Mucosa of descending colon (tissue), 3 donors: ENCODE measurements around the gene MPZL2. TPM values are rescaled to one million over a fixed set of nuclear protein-coding genes. Genes with fewer than 3 reads are reported as not detected.

Source experiments
- ATAC-seq: fragments of 200-7000 bp; cut with Tn5 transposase; one replicate; pipeline ENCODE4 v1.9.1; 2020; ENCODE audit warnings: mild to moderate bottlenecking, moderate library complexity
- DNase-seq, 3 donors: peaks; one replicate each; pipeline ENCODE4 v3.0.0-alpha.2; 2020
- H3K36me3 ChIP-seq: fragments of 200-600 bp; one replicate; pipeline ENCODE4 v1.8.0; 2021; ENCODE audit warnings: low read depth, mild to moderate bottlenecking
- H3K4me1 ChIP-seq: fragments of 200-600 bp; one replicate; pipeline ENCODE4 v1.8.0; 2021; ENCODE audit warnings: low read depth, mild to moderate bottlenecking
- H3K4me3 ChIP-seq: fragments of 200-600 bp; one replicate; pipeline ENCODE4 v1.8.0; 2021; ENCODE audit warnings: mild to moderate bottlenecking
- H3K9me3 ChIP-seq: fragments of 200-600 bp; one replicate; pipeline ENCODE4 v1.8.0; 2021; ENCODE audit warnings: mild to moderate bottlenecking
- CTCF ChIP-seq: fragments of 200-600 bp; IDR thresholded peaks from one replicate; pipeline ENCODE4 v1.8.0; 2022; ENCODE audit warnings: antibody characterized with exemption, mild to moderate bottlenecking
- intact Hi-C, 2 donors: fragments of 100-400 bp; cut with DNase I in 1 of 2; cut with micrococcal nuclease in 1 of 2; formaldehyde crosslinking; loops; one replicate each; pipeline versions ENCODE4 v1.11.0 to v1.11.1; 2022; cut with DNase I, micrococcal nuclease
- total RNA-seq, 3 donors: library from RNA; stranded (reverse); fragmentation: NEBNext Ultra II Directional in 2 of 3; extraction: Animal tissue kit (Norgen Biotek cat#: 25700) in 2 of 3; gene quantifications; one replicate each; pipeline versions ENCODE4 v1.2.1 to v1.2.4, GENCODE V29; 2021 to 2023
- donor health status: DM: no; HTN: no; CAD: no; lungs with moderate emphysema.
- donor health status: DM: no; HTN: no; CAD: no.
- donor health status: DM: no; HTN: yes; CAD: no.

MPZL2 gene
- total RNA-seq, 3 donors from 2014 or later: 34.4 to 83.1 (median 72.4) TPM

- no peak for ATAC-seq
- TF ChIP-seq CTCF: no peak
- intact Hi-C loops: no loop called here
- H3K36me3 ChIP-seq: no peaks in the 10 kb centered on the region
- peaks cover 28% of the 10 kb centered on the region for H3K4me1 ChIP-seq
- H3K4me3 ChIP-seq: no peak overlapping the region
- no peaks in the 10 kb centered on the region for H3K9me3 ChIP-seq
- DNase-seq: no peak
Measured at GRCh38 chr11:118216621-118217481, 47.2 kb downstream of the MPZL2 start.

- no peak for TF ChIP-seq CTCF
Measured at GRCh38 chr11:118215765-118216164, 48.3 kb downstream of the MPZL2 start.

GRCh38 chr11:118215262-118215661 lies 48.8 kb downstream of the MPZL2 start:
- intact Hi-C loops: no loop called here
- H3K4me3 ChIP-seq: no peak overlapping the region
- ATAC-seq: no peak
- H3K36me3 ChIP-seq: no peaks in the 10 kb centered on the region
- no peak for DNase-seq
- peaks cover 34% of the 10 kb centered on the region for H3K4me1 ChIP-seq
- H3K9me3 ChIP-seq: no peaks in the 10 kb centered on the region
- no peak for TF ChIP-seq CTCF

More at GRCh38 chr11:118215765-118216164, 48.3 kb downstream of the MPZL2 start:
- no peak for DNase-seq
- no peak overlapping the region for H3K4me3 ChIP-seq
- no peaks in the 10 kb centered on the region for H3K36me3 ChIP-seq
- no peak for ATAC-seq
- H3K9me3 ChIP-seq: no peaks in the 10 kb centered on the region
- intact Hi-C loops: no loop called here
- H3K4me1 ChIP-seq: peaks cover 34% of the 10 kb centered on the region

- DNase-seq (no peak), ATAC-seq (peak; percentile 53)
- peaks cover 34% of the 10 kb centered on the region for H3K4me1 ChIP-seq
- TF ChIP-seq CTCF: no peak
- H3K36me3 ChIP-seq: no peaks in the 10 kb centered on the region
- intact Hi-C loops: no loop called here
- H3K9me3 ChIP-seq: no peaks in the 10 kb centered on the region
- H3K4me3 ChIP-seq: no peak overlapping the region
Measured at GRCh38 chr11:118214210-118214914, 49.7 kb downstream of the MPZL2 start.

- no peaks in the 10 kb centered on the region for H3K9me3 ChIP-seq
- TF ChIP-seq CTCF: no peak
- no peak overlapping the region for H3K4me3 ChIP-seq
- DNase-seq (peak in 1 of 3 donors; percentile 72), ATAC-seq (peak; percentile 80)
- peaks cover 34% of the 10 kb centered on the region for H3K4me1 ChIP-seq
- intact Hi-C loops: no loop called here
- no peaks in the 10 kb centered on the region for H3K36me3 ChIP-seq
Measured at GRCh38 chr11:118213781-118214180, 50.3 kb downstream of the MPZL2 start.
